H1 (cell line): Measurements from ENCODE around the gene CLGN. TPM values are rescaled to one million over a fixed set of nuclear protein-coding genes. Genes with fewer than 3 reads are reported as not detected.

Experiments used
- CTCF ChIA-PET: fragments of 300-600 bp; sonication (Branson Sonifier 250); formaldehyde crosslinking; loops from one replicate; lab custom pipeline; 2021; ENCODE audit not compliant: partially characterized antibody; lab: Charles Lee
- POLR2A ChIA-PET: fragments of 300-600 bp; sonication (Branson Sonifier 250); formaldehyde crosslinking; loops from one replicate; lab custom pipeline; 2021; ENCODE audit warnings: inconsistent platforms; ENCODE audit not compliant: partially characterized antibody; lab: Charles Lee
- DNase-seq, 2 experiments: peaks; one replicate each; pipeline versions ENCODE4 v3.0.0 to v3.0.0-alpha.2; 2010 to 2022; ENCODE audit warnings: low spot score in 2 of 2, low read depth in 1 of 2, mixed read lengths in 1 of 2
- FAIRE-seq: peaks from 2 replicates; lab custom pipeline; 2011; peaks lifted over from hg19 to GRCh38; lab: Jason Lieb, UNC
- H2AFZ ChIP-seq: 2 replicates; pipeline ENCODE4 v1.8.1; 2012; ENCODE audit warnings: low read length, inconsistent platforms
- H2AK5ac ChIP-seq: 2 replicates; pipeline ENCODE4 v1.6.1; 2013; ENCODE audit warnings: low read depth, low read length
- H2BK120ac ChIP-seq: replicated peaks from 2 replicates; pipeline ENCODE3; 2013; ENCODE audit warnings: low read depth, low read length, inconsistent platforms
- H2BK12ac ChIP-seq: 2 replicates; pipeline ENCODE4 v1.6.1; 2013; ENCODE audit warnings: low read depth, low read length
- H2BK15ac ChIP-seq: 2 replicates; pipeline ENCODE4 v1.6.1; 2013; ENCODE audit warnings: low read length
- H2BK20ac ChIP-seq: 2 replicates; pipeline ENCODE4 v1.6.1; 2013; ENCODE audit warnings: low read length
- H2BK5ac ChIP-seq: 2 replicates; pipeline ENCODE4 v1.6.1; 2013; ENCODE audit warnings: low read depth, low read length
- H3K14ac ChIP-seq: 2 replicates; pipeline ENCODE4 v1.6.1; 2013; ENCODE audit warnings: inconsistent platforms; ENCODE audit not compliant: insufficient read length
- H3K18ac ChIP-seq: 2 replicates; pipeline ENCODE4 v1.6.1; 2013; ENCODE audit warnings: low read length; ENCODE audit errors: extremely low read depth
- H3K23ac ChIP-seq: 2 replicates; pipeline ENCODE4 v1.6.1; 2013; ENCODE audit warnings: inconsistent platforms; ENCODE audit not compliant: insufficient read length
- H3K23me2 ChIP-seq: 2 replicates; pipeline ENCODE4 v1.6.1; 2013; ENCODE audit warnings: low read depth, low read length
- H3K27ac ChIP-seq: 2 replicates; pipeline ENCODE4 v1.6.1; 2011; ENCODE audit warnings: low read depth, low read length, inconsistent platforms
- H3K27me3 ChIP-seq, 4 experiments: replicated peaks in 1 of 4; 1 replicate in 1 of 4; 2 replicates in 3 of 4; pipeline versions ENCODE4 v1.6.1 to v1.8.1; 2011 to 2013; ENCODE audit warnings: low read length in 3 of 4, mild to moderate bottlenecking in 3 of 4, inconsistent platforms in 2 of 4, mixed read lengths in 2 of 4, moderate library complexity in 1 of 4; ENCODE audit not compliant: control insufficient read depth in 3 of 4, insufficient read depth in 3 of 4; ENCODE audit errors: extremely low read depth in 1 of 4
- H3K36me3 ChIP-seq, 4 experiments: 2 replicates each; pipeline versions ENCODE4 v1.6.1 to v1.8.1; 2011 to 2013; ENCODE audit warnings: mild to moderate bottlenecking in 4 of 4, low read length in 3 of 4, moderate library complexity in 2 of 4, control low read depth in 1 of 4, inconsistent platforms in 1 of 4; ENCODE audit not compliant: insufficient read depth in 4 of 4, control insufficient read depth in 2 of 4
- H3K4ac ChIP-seq: replicated peaks from 2 replicates; pipeline ENCODE3; 2013; ENCODE audit warnings: low read length, low read depth, mixed read lengths, inconsistent platforms; ENCODE audit not compliant: insufficient read length
- H3K4me1 ChIP-seq, 4 experiments: replicated peaks in 1 of 4; 1 replicate in 1 of 4; 2 replicates in 3 of 4; pipeline versions ENCODE4 v1.6.1 to v1.8.1; 2011 to 2013; ENCODE audit warnings: low read length in 3 of 4, inconsistent platforms in 2 of 4, mixed read lengths in 1 of 4; ENCODE audit not compliant: insufficient read depth in 4 of 4, control insufficient read depth in 3 of 4
- H3K4me2 ChIP-seq, 2 experiments: 2 replicates each; pipeline versions ENCODE4 v1.6.1 to v1.8.1; 2011 to 2013; ENCODE audit warnings: low read depth in 2 of 2, low read length in 2 of 2, control low read depth in 1 of 2, inconsistent platforms in 1 of 2, mild to moderate bottlenecking in 1 of 2; ENCODE audit not compliant: insufficient read depth in 1 of 2
- H3K4me3 ChIP-seq, 4 experiments: fragments of 200-600, 300-600 bp in 1 of 4; sonication (generic), shearing (Covaris generic), sonication (Bioruptor Twin) in 1 of 4; 2 replicates each; pipeline versions ENCODE4 v1.5.1 to v1.8.1; 2011 to 2016; ENCODE audit warnings: low read length in 4 of 4, low read depth in 3 of 4, control low read depth in 2 of 4, inconsistent platforms in 2 of 4, mild to moderate bottlenecking in 2 of 4, mixed read lengths in 1 of 4, moderate library complexity in 1 of 4; ENCODE audit not compliant: insufficient read depth in 2 of 4; ENCODE audit errors: extremely low read depth in 1 of 4
- H3K56ac ChIP-seq: replicated peaks from 2 replicates; pipeline ENCODE3; 2013; ENCODE audit warnings: low read depth, mild to moderate bottlenecking, mixed read lengths, low read length, inconsistent platforms; ENCODE audit not compliant: insufficient read length
- H3K79me1 ChIP-seq: 2 replicates; pipeline ENCODE4 v1.6.1; 2013; ENCODE audit warnings: low read depth, low read length, control low read depth
- H3K79me2 ChIP-seq, 2 experiments: 2 replicates each; pipeline versions ENCODE4 v1.6.1 to v1.8.1; 2012 to 2013; ENCODE audit warnings: low read length in 2 of 2, mild to moderate bottlenecking in 2 of 2, inconsistent platforms in 1 of 2; ENCODE audit not compliant: insufficient read depth in 2 of 2, control insufficient read depth in 1 of 2
- H3K9ac ChIP-seq, 4 experiments: replicated peaks in 1 of 4; 1 replicate in 1 of 4; 2 replicates in 3 of 4; pipeline versions ENCODE4 v1.6.1 to v1.8.1; 2011 to 2013; ENCODE audit warnings: low read depth in 3 of 4, low read length in 3 of 4, control low read depth in 2 of 4, mild to moderate bottlenecking in 2 of 4, moderate library complexity in 2 of 4, inconsistent platforms in 1 of 4; ENCODE audit errors: extremely low read depth in 1 of 4
- H3K9me3 ChIP-seq, 2 experiments: 2 replicates each; pipeline versions ENCODE4 v1.6.1 to v1.8.1; 2012 to 2013; ENCODE audit warnings: mild to moderate bottlenecking in 2 of 2, moderate library complexity in 2 of 2, control low read depth in 1 of 2, inconsistent platforms in 1 of 2, low read depth in 1 of 2, low read length in 1 of 2, mixed read lengths in 1 of 2; ENCODE audit not compliant: insufficient read depth in 2 of 2
- H4K20me1 ChIP-seq, 2 experiments: replicated peaks in 1 of 2; 2 replicates each; pipeline versions ENCODE3 to v1.8.1; 2011 to 2013; ENCODE audit warnings: inconsistent platforms in 2 of 2, low read length in 2 of 2, mild to moderate bottlenecking in 1 of 2; ENCODE audit not compliant: insufficient read depth in 2 of 2, control insufficient read depth in 1 of 2
- H4K5ac ChIP-seq: 2 replicates; pipeline ENCODE4 v1.6.1; 2013; ENCODE audit warnings: low read length, low read depth, mixed read lengths, inconsistent platforms; ENCODE audit not compliant: insufficient read length
- H4K8ac ChIP-seq: 2 replicates; pipeline ENCODE4 v1.8.0; 2013; ENCODE audit warnings: mild to moderate bottlenecking, moderate library complexity, low read length, inconsistent platforms; ENCODE audit not compliant: insufficient read depth; ENCODE audit errors: extremely low read depth
- H4K91ac ChIP-seq: replicated peaks from 2 replicates; pipeline ENCODE3; 2013; ENCODE audit warnings: low read length, mixed read lengths, inconsistent platforms; ENCODE audit not compliant: insufficient read length
- CHD2 ChIP-seq: IDR thresholded peaks from 2 replicates; pipeline ENCODE4 v1.6.1; 2012; ENCODE audit warnings: low read length, improper control_type of control experiment
- NANOG ChIP-seq: IDR thresholded peaks from 2 replicates; pipeline ENCODE4 v1.6.1; 2011; ENCODE audit warnings: low read length, low read depth, mild to moderate bottlenecking, inconsistent platforms; ENCODE audit not compliant: insufficient read depth, poor library complexity, severe bottlenecking
- PHF8 ChIP-seq: fragments of 200-600 bp; sonication (generic); conservative IDR thresholded peaks from 2 replicates; pipeline ENCODE4 v1.7.1; 2012; ENCODE audit warnings: low read depth, mild to moderate bottlenecking, inconsistent platforms, low read length, moderate library complexity
- TAF7 ChIP-seq: optimal IDR thresholded peaks from 2 replicates; pipeline ENCODE3; 2011; ENCODE audit warnings: low read depth, mild to moderate bottlenecking, inconsistent platforms, low read length, moderate library complexity, borderline replicate concordance
- WGBS, 2 experiments: shearing (Covaris generic) in 1 of 2; methylation state at CpG; one replicate each; pipeline versions ENCODE4 v1.1.6 to v1.1.7; 2013 to 2015; ENCODE audit warnings: low lambda C conversion rate in 2 of 2, mixed read lengths in 2 of 2, inconsistent platforms in 1 of 2, low coverage in 1 of 2, missing lambda C conversion rate in 1 of 2; ENCODE audit not compliant: insufficient replicate concordance in 2 of 2, insufficient coverage in 1 of 2, insufficient read length in 1 of 2; ENCODE audit errors: extremely low coverage in 1 of 2, missing lambda C conversion rate in 1 of 2; 5-methylcytosine and 5-hydroxymethylcytosine counted together
- polyA plus RNA-seq, 7 experiments: library from polyadenylated mRNA; depleted of rRNA in 3 of 7; stranded (reverse) in 5 of 7; unstranded in 2 of 7; fragments of >200 nt in 5 of 7; fragments of 200-250 nt in 2 of 7; gene quantifications; 1 replicate in 5 of 7; 2 replicates in 1 of 7; 4 replicates in 1 of 7; pipeline versions ENCODE4 v1.2.1 to v1.2.3, GENCODE V29; 2011 to 2013; ENCODE audit warnings: missing spikeins in 2 of 7, mixed read lengths in 2 of 7
- total RNA-seq: library from RNA; stranded (reverse); fragmentation: NEBNext Ultra II Directional; extraction: Animal tissue kit (Norgen Biotek cat#: 25700); gene quantifications from 2 replicates; pipeline ENCODE4 v1.2.1, GENCODE V29; 2021

The CLGN gene
- total and polyA plus RNA-seq, 2 of the 8 experiments (the other 6 are each of a cell fraction or from before 2014, with no cell fraction given), result 1.7 to 3.1 TPM

- no peak overlapping the region for H3K18ac ChIP-seq
- H3K79me2 ChIP-seq, result no peaks in the 10 kb centered on the region
- H3K23me2 ChIP-seq, result no peaks in the 10 kb centered on the region
- H3K4me2 ChIP-seq, result no peak overlapping the region
- ChIA-PET CTCF (interaction anchor here (1.3 to 2.7 kb wide), 3 partner anchors 15 to 103 kb away, joined by 3 to 8 read pairs (median 3); no protein-coding TSS in a partner anchor), POLR2A (no interaction called here)
- no peak overlapping the region for H3K27ac ChIP-seq
- 89% methylated on average over 3 of the region's 3 CpGs; no CpG with 5 or more reads in 1 of the 2 experiments for WGBS, 2 experiments
- H3K56ac ChIP-seq, result no peak overlapping the region
- H3K4me1 ChIP-seq, result no peaks in the 10 kb centered on the region
- H3K27me3 ChIP-seq, result no peaks in the 10 kb centered on the region
- H3K23ac ChIP-seq, result no peak overlapping the region
- H3K9ac ChIP-seq, result no peak overlapping the region
- H2BK20ac ChIP-seq, result no peak overlapping the region
- DNase-seq (no peak), FAIRE-seq (no peak)
- no peak overlapping the region for H4K91ac ChIP-seq
- H3K4me3 ChIP-seq, result no peak overlapping the region
- H2BK12ac ChIP-seq, result no peak overlapping the region
- H2BK5ac ChIP-seq, result no peak overlapping the region
- H3K9me3 ChIP-seq, result no peaks in the 10 kb centered on the region
- no peaks in the 10 kb centered on the region for H4K20me1 ChIP-seq
- no peak overlapping the region for H2BK15ac ChIP-seq
- no peak overlapping the region for H3K14ac ChIP-seq
- H2BK120ac ChIP-seq, result no peak overlapping the region
- H2AK5ac ChIP-seq, result no peak overlapping the region
- H4K5ac ChIP-seq, result no peak overlapping the region
- no peaks in the 10 kb centered on the region for H3K79me1 ChIP-seq
- no peak overlapping the region for H4K8ac ChIP-seq
- no peak overlapping the region; the same call in 1 of the 2 replicates for H2AFZ ChIP-seq
- no peak overlapping the region for H3K4ac ChIP-seq
- no peaks in the 10 kb centered on the region for H3K36me3 ChIP-seq
- TF ChIP-seq TAF7 (no peak), PHF8 (no peak), CHD2 (no peak), NANOG (no peak)
Measured at GRCh38 chr4:140463182-140463581, 35.7 kb upstream of the CLGN start.
